ENCODE data around the gene MRGPRX4. TPM values are rescaled to one million over a fixed set of nuclear protein-coding genes. Genes with fewer than 3 reads are reported as not detected.
"Not testable (repeated sequence)": the region's sequence is repeated elsewhere in the genome, so short reads cannot be mapped to it uniquely, and the experiment has no call there.

The MRGPRX4 gene
- total RNA-seq, 1 donor from 2014 or later = not detected

GRCh38 chr11:18173225-18173866, 709 bp downstream of the MRGPRX4 start:
- FAIRE-seq = no peak
- Histone ChIP-seq H3K4me3 (ENCODE audit: low read depth, low read length) (no peak overlapping the region), H3K27me3 (ENCODE audit: control insufficient read depth, insufficient read depth, low read length) (peaks cover 2% of the 10 kb centered on the region), H3K36me3 (ENCODE audit: control insufficient read depth, insufficient read depth, low read length) (no peaks in the 10 kb centered on the region)
- DNase-seq (ENCODE audit: low read depth) = no peak
- no peak for TF ChIP-seq CTCF (IDR thresholded peaks at IDR 0.05; ENCODE audit: insufficient read depth, low read length, severe bottlenecking)

DNA sequence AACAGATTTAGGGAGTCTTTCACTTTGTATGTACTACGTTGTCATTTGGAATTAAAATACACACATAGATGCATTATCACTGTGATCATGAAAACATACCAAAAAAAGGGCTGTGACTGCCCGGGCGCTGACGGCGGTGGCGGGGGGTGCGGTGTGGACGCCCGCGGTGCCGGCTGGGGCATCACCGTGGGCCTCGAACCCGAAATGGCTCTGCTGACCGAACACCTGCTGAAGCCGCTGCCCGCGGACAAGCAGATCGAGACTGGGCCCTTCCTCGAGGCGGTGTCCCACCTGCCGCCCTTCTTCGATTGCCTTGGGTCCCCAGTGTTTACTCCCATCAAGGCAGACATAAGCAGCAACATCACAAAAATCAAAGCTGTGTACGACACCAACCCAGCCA, 16.2 kb downstream of the MRGPRX4 start:
- FAIRE-seq (no peak), DNase-seq (ENCODE audit: low read depth) (no peak)
- no peak for TF ChIP-seq CTCF (IDR thresholded peaks at IDR 0.05; ENCODE audit: insufficient read depth, low read length, severe bottlenecking)
- H3K27me3 ChIP-seq (ENCODE audit: control insufficient read depth, insufficient read depth, low read length) = peaks cover 3% of the 10 kb centered on the region
- no peaks in the 10 kb centered on the region for H3K36me3 ChIP-seq (ENCODE audit: control insufficient read depth, insufficient read depth, low read length)
- H3K4me3 ChIP-seq (ENCODE audit: low read depth, low read length) = no peak overlapping the region

GRCh38 chr11:18189476-18190245, 17.0 kb downstream of the MRGPRX4 start:
- not testable (repeated sequence) for DNase-seq (ENCODE audit: low read depth); H3K4me3 ChIP-seq (ENCODE audit: low read depth, low read length); H3K27me3 ChIP-seq (ENCODE audit: control insufficient read depth, insufficient read depth, low read length); H3K36me3 ChIP-seq (ENCODE audit: control insufficient read depth, insufficient read depth, low read length); FAIRE-seq

DNA sequence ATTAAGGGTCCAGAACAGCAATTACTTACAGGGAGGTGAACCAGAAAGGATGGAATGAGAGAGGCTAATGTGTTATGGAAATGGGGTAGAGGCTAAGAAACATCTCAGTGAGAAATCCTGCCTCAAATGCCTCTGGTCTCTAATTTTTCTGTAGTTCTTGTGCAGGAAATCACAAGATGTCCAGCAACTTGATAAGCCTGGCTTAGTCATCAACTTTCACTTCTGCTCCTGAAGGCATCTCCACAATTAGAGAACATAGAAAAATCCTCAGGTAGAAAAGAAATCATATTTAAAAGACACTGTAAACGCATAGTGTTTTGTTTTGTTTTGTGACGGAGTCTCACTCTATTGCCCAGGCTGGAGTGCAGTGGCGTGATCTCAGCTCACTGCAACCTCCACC, 18.7 kb downstream of the MRGPRX4 start:
- peaks cover 3% of the 10 kb centered on the region for H3K27me3 ChIP-seq (ENCODE audit: control insufficient read depth, insufficient read depth, low read length)
- H3K36me3 ChIP-seq (ENCODE audit: control insufficient read depth, insufficient read depth, low read length) = no peaks in the 10 kb centered on the region
- H3K4me3 ChIP-seq (ENCODE audit: low read depth, low read length) = no peak overlapping the region
- TF ChIP-seq CTCF (IDR thresholded peaks at IDR 0.05; ENCODE audit: insufficient read depth, low read length, severe bottlenecking) = no peak
- no peak for FAIRE-seq
- DNase-seq (ENCODE audit: low read depth) = no peak

DNA sequence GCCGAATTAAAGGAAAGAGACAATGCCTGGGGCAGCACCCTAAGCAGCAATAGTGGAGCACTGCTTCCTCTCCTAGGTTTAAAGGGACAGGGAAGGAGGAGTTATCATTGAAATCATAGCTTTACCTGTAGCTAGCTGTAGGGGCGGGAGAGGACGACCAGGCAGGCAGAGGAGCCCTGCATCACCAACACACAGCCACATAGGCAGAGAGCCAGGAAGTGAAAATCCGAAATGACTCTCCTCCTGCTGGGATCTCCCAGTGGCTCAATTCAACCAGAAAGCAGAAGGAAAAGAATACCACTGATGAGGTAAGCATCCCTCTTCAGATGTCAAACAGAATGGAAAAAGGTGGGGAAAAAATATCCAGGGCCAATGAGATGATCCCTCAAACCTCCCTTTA, 20.4 kb downstream of the MRGPRX4 start:
- FAIRE-seq = no peak
- no peak for TF ChIP-seq CTCF (IDR thresholded peaks at IDR 0.05; ENCODE audit: insufficient read depth, low read length, severe bottlenecking)
- Histone ChIP-seq H3K27me3 (ENCODE audit: control insufficient read depth, insufficient read depth, low read length) (peaks cover 3% of the 10 kb centered on the region), H3K4me3 (ENCODE audit: low read depth, low read length) (no peak overlapping the region), H3K36me3 (ENCODE audit: control insufficient read depth, insufficient read depth, low read length) (no peaks in the 10 kb centered on the region)
- no peak for DNase-seq (ENCODE audit: low read depth)

GRCh38 chr11:18196532-18196931, 23.9 kb downstream of the MRGPRX4 start:
- DNase-seq (ENCODE audit: low read depth) = no peak
- no peak overlapping the region for H3K4me3 ChIP-seq (ENCODE audit: low read depth, low read length)
- TF ChIP-seq CTCF (IDR thresholded peaks at IDR 0.05; ENCODE audit: insufficient read depth, low read length, severe bottlenecking) = no peak
- no peak for FAIRE-seq
- H3K36me3 ChIP-seq (ENCODE audit: control insufficient read depth, insufficient read depth, low read length) = no peaks in the 10 kb centered on the region
- H3K27me3 ChIP-seq (ENCODE audit: control insufficient read depth, insufficient read depth, low read length) = peaks cover 3% of the 10 kb centered on the region

DNA sequence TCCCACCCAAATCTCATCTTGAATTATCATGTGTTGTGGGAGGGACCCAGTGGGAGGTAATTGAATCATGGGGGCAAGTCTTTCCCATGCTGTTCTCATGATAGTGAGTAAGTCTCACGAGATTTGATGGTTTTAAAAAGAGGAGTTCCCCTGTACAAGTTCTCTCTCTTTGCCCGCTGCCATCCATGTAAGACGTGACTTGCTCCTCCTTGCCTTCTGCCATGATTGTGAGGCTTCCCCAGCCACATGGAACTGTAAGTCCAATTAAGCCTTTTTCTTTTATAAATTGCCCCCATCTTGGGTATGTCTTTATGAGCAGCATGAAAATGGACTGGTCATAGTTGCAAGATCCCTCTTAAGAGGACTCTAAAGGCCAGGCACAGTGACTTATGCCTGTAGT, 25.1 kb downstream of the MRGPRX4 start:
- not testable (repeated sequence) for H3K4me3 ChIP-seq (ENCODE audit: low read depth, low read length); H3K36me3 ChIP-seq (ENCODE audit: control insufficient read depth, insufficient read depth, low read length); DNase-seq (ENCODE audit: low read depth); FAIRE-seq; H3K27me3 ChIP-seq (ENCODE audit: control insufficient read depth, insufficient read depth, low read length)
